GM06990 (cell line): Measurements from ENCODE around the gene SYNGR2.

Experiments
- DNase-seq: peaks from one replicate; pipeline ENCODE4 v3.0.0-alpha.2; 2011; ENCODE audit not compliant: insufficient read length; ENCODE audit errors: extremely low read depth
- H3K27me3 ChIP-seq: replicated peaks from 2 replicates; pipeline ENCODE4 v1.6.0; 2011; ENCODE audit warnings: low read length; ENCODE audit not compliant: control insufficient read depth, insufficient read depth
- H3K36me3 ChIP-seq: 2 replicates; pipeline ENCODE4 v1.5.1; 2011; ENCODE audit warnings: low read length; ENCODE audit not compliant: control insufficient read depth, insufficient read depth
- H3K4me3 ChIP-seq: replicated peaks from 2 replicates; pipeline ENCODE4 v1.5.1; 2011; ENCODE audit warnings: low read depth, mild to moderate bottlenecking, control low read depth, low read length
- TF ChIP-seq, protein P1 (sequence below): IDR thresholded peaks from 2 replicates; pipeline ENCODE4 v1.5.1; 2011; ENCODE audit warnings: low read length, control low read depth, mild to moderate bottlenecking, inconsistent platforms; ENCODE audit not compliant: insufficient read depth, poor library complexity, severe bottlenecking

The SYNGR2 gene

GRCh38 chr17:78219396-78220150, 51.2 kb downstream of the SYNGR2 start:
- Histone ChIP-seq H3K27me3 (no peaks in the 10 kb centered on the region), H3K36me3 (peaks cover 13% of the 10 kb centered on the region), H3K4me3 (no peak overlapping the region)
- TF ChIP-seq, protein P1, sequence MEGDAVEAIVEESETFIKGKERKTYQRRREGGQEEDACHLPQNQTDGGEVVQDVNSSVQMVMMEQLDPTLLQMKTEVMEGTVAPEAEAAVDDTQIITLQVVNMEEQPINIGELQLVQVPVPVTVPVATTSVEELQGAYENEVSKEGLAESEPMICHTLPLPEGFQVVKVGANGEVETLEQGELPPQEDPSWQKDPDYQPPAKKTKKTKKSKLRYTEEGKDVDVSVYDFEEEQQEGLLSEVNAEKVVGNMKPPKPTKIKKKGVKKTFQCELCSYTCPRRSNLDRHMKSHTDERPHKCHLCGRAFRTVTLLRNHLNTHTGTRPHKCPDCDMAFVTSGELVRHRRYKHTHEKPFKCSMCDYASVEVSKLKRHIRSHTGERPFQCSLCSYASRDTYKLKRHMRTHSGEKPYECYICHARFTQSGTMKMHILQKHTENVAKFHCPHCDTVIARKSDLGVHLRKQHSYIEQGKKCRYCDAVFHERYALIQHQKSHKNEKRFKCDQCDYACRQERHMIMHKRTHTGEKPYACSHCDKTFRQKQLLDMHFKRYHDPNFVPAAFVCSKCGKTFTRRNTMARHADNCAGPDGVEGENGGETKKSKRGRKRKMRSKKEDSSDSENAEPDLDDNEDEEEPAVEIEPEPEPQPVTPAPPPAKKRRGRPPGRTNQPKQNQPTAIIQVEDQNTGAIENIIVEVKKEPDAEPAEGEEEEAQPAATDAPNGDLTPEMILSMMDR: no peak
- DNase-seq: no peak
